ENCODE data around the gene SPRED1.

DNA sequence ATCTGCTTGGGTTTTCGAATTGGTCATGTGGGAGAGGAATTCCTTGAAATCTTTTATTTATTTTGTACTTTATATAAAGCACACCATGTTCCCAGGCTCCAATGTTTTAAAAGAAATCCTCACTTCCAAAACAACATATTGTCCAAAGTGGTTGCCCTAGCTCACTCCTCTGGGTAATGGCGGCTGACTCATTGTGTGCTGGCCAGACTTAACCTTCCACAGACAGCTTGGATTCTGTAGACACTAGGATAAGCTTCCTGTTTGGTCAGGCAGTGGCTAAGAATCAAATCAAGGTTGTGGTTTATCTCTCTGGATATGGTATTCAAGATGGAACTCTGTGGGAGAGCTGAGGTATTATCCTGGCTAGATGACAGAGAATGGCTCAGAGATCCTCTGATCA, 145.5 kb downstream of the SPRED1 start:
- no peak for TF ChIP-seq ZNF274 (IDR thresholded peaks at IDR 0.05; ENCODE audit: low read length)
- TF ChIP-seq ZNF274 (tag by site-specific recombination; IDR thresholded peaks at IDR 0.05; ENCODE audit: borderline replicate concordance), result no peak
- TF ChIP-seq, protein P1, sequence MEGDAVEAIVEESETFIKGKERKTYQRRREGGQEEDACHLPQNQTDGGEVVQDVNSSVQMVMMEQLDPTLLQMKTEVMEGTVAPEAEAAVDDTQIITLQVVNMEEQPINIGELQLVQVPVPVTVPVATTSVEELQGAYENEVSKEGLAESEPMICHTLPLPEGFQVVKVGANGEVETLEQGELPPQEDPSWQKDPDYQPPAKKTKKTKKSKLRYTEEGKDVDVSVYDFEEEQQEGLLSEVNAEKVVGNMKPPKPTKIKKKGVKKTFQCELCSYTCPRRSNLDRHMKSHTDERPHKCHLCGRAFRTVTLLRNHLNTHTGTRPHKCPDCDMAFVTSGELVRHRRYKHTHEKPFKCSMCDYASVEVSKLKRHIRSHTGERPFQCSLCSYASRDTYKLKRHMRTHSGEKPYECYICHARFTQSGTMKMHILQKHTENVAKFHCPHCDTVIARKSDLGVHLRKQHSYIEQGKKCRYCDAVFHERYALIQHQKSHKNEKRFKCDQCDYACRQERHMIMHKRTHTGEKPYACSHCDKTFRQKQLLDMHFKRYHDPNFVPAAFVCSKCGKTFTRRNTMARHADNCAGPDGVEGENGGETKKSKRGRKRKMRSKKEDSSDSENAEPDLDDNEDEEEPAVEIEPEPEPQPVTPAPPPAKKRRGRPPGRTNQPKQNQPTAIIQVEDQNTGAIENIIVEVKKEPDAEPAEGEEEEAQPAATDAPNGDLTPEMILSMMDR (tag by site-specific recombination; IDR thresholded peaks at IDR 0.05), result no peak
- no peak for TF ChIP-seq ZNF596 (tag by site-specific recombination; IDR thresholded peaks at IDR 0.05)
- TF ChIP-seq, protein P2, sequence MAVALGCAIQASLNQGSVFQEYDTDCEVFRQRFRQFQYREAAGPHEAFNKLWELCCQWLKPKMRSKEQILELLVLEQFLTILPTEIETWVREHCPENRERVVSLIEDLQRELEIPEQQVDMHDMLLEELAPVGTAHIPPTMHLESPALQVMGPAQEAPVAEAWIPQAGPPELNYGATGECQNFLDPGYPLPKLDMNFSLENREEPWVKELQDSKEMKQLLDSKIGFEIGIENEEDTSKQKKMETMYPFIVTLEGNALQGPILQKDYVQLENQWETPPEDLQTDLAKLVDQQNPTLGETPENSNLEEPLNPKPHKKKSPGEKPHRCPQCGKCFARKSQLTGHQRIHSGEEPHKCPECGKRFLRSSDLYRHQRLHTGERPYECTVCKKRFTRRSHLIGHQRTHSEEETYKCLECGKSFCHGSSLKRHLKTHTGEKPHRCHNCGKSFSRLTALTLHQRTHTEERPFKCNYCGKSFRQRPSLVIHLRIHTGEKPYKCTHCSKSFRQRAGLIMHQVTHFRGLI (tag by site-specific recombination; IDR thresholded peaks at IDR 0.05), result no peak
- TF ChIP-seq ZNF423 (tag by site-specific recombination; IDR thresholded peaks at IDR 0.05), result no peak
- TF ChIP-seq, protein P3, sequence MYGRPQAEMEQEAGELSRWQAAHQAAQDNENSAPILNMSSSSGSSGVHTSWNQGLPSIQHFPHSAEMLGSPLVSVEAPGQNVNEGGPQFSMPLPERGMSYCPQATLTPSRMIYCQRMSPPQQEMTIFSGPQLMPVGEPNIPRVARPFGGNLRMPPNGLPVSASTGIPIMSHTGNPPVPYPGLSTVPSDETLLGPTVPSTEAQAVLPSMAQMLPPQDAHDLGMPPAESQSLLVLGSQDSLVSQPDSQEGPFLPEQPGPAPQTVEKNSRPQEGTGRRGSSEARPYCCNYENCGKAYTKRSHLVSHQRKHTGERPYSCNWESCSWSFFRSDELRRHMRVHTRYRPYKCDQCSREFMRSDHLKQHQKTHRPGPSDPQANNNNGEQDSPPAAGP (tag by site-specific recombination; IDR thresholded peaks at IDR 0.05), result no peak
- no peak for TF ChIP-seq GLIS2 (tag by site-specific recombination; IDR thresholded peaks at IDR 0.05)
- no peak for TF ChIP-seq ZNF629 (tag by site-specific recombination; IDR thresholded peaks at IDR 0.05)
- no peak for TF ChIP-seq ZNF239 (tag by site-specific recombination; IDR thresholded peaks at IDR 0.05)
- TF ChIP-seq ZNF555 (tag by site-specific recombination; conservative IDR thresholded peaks at IDR 0.05), result no peak
- TF ChIP-seq ZNF311 (tag by site-specific recombination; IDR thresholded peaks at IDR 0.05; ENCODE audit: borderline replicate concordance), result no peak
- TF ChIP-seq, protein P4, sequence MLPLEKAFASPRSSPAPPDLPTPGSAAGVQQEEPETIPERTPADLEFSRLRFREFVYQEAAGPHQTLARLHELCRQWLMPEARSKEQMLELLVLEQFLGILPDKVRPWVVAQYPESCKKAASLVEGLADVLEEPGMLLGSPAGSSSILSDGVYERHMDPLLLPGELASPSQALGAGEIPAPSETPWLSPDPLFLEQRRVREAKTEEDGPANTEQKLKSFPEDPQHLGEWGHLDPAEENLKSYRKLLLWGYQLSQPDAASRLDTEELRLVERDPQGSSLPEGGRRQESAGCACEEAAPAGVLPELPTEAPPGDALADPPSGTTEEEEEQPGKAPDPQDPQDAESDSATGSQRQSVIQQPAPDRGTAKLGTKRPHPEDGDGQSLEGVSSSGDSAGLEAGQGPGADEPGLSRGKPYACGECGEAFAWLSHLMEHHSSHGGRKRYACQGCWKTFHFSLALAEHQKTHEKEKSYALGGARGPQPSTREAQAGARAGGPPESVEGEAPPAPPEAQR (tag by site-specific recombination; IDR thresholded peaks at IDR 0.05), result no peak
